HG03439 (cell line): ENCODE data around the gene LYSMD2.

ENCODE experiments used
- ATAC-seq: cut with Tn5 transposase; IDR thresholded peaks from one replicate; pipeline ENCODE4 v1.9.1; 2021; ENCODE audit warnings: mild to moderate bottlenecking, moderate library complexity; ENCODE audit not compliant: unreplicated experiment

Gene LYSMD2

GRCh38 chr15:51677021-51677420 is 60.4 kb downstream of the LYSMD2 start:
- no peak for ATAC-seq

- no peak for ATAC-seq
Observed at GRCh38 chr15:51675234-51675633, 62.2 kb downstream of the LYSMD2 start.
